ENCODE measurements around the gene DCLK1.

GRCh38 chr13:36174923-36175322, 43.7 kb upstream of the DCLK1 start:
- TF ChIP-seq CTCF (conservative IDR thresholded peaks at IDR 0.05; ENCODE audit: low read length) (no peak), EZH2phosphoT487 (IDR thresholded peaks at IDR 0.05; ENCODE audit: borderline replicate concordance) (no peak)

All from Loucy (cell line).